22Rv1 (cell line): Measurements from ENCODE around the gene OLFML2A.

Experiments
- H3K27ac ChIP-seq: fragments of 450-650 bp; 2 replicates; pipeline ENCODE4 v1.5.1; 2017
- CTCF ChIP-seq: fragments of 450-650 bp; IDR thresholded peaks from 2 replicates; pipeline ENCODE4 v1.5.1; 2017; ENCODE audit warnings: mild to moderate bottlenecking
- ZFX ChIP-seq: fragments of 450-650 bp; IDR thresholded peaks from 2 replicates; pipeline ENCODE4 v1.6.1; 2017; ENCODE audit warnings: antibody characterized with exemption, borderline replicate concordance

OLFML2A gene

GRCh38 chr9:124857533-124858162 is 80.7 kb downstream of the OLFML2A start:
- TF ChIP-seq ZFX (no peak), CTCF (no peak)
- no peak overlapping the region for H3K27ac ChIP-seq

- H3K27ac ChIP-seq = no peak overlapping the region
- TF ChIP-seq CTCF = no peak
- TF ChIP-seq ZFX = no peak
Observed at GRCh38 chr9:124858330-124859046, 81.6 kb downstream of the OLFML2A start.

- no peak for TF ChIP-seq ZFX
- no peak for TF ChIP-seq CTCF
- H3K27ac ChIP-seq = peak overlapping the region; percentile 92
Observed at GRCh38 chr9:124859803-124860581, 83.1 kb downstream of the OLFML2A start.

GRCh38 chr9:124860582-124861341 is 83.8 kb downstream of the OLFML2A start:
- TF ChIP-seq CTCF (no peak), ZFX (no peak)
- H3K27ac ChIP-seq = peak overlapping the region; percentile 92

- TF ChIP-seq ZFX (no peak), CTCF (peak; percentile 70)
Observed at GRCh38 chr9:124861342-124862229, 84.7 kb downstream of the OLFML2A start, which contains the start of the genes ARPC5L and RPL35. Gene ARPC5L (plus strand): TSS chr9:124862130. CDS start chr9:124869291, 7,161 bp downstream. Gene RPL35 (minus strand): TSS chr9:124861957. CDS start chr9:124861912, 45 bp downstream.

GRCh38 chr9:124863371-124863871 is 86.5 kb downstream of the OLFML2A start:
- H3K27ac ChIP-seq = peak overlapping the region; percentile 34; the same call in 1 of the 2 replicates
- TF ChIP-seq CTCF (no peak), ZFX (no peak)

More at GRCh38 chr9:124861342-124862229, 84.7 kb downstream of the OLFML2A start, which contains the start of the genes ARPC5L and RPL35:
- peak within 1 kb of the TSS; percentile 92 for H3K27ac ChIP-seq
